ENCODE data around the gene RCBTB1. TPM values are rescaled to one million over a fixed set of nuclear protein-coding genes. Genes with fewer than 3 reads are reported as not detected.

RCBTB1 gene
- total RNA-seq, 1 donor from 2014 or later: 16.1 TPM

GRCh38 chr13:49563516-49563915 is 21.8 kb downstream of the RCBTB1 start:
- no peaks in the 10 kb centered on the region for H3K4me1 Mint-ChIP-seq (ENCODE audit: low read depth, unreplicated experiment)
- H3K36me3 ChIP-seq (ENCODE audit: insufficient read depth, low read length): peaks cover 6% of the 10 kb centered on the region
- no peaks in the 10 kb centered on the region for H3K4me1 ChIP-seq (ENCODE audit: insufficient read depth, low read length)
- no peaks in the 10 kb centered on the region for H3K9me3 ChIP-seq (ENCODE audit: insufficient read depth, low read depth, low read length)
- H3K27me3 ChIP-seq (ENCODE audit: insufficient read depth, low read length): no peaks in the 10 kb centered on the region
- H3K27me3 Mint-ChIP-seq (ENCODE audit: low read depth, unreplicated experiment): no peaks in the 10 kb centered on the region
- H2AFZ ChIP-seq (ENCODE audit: low read depth, low read length): no peak overlapping the region
- DNase-seq (ENCODE audit: low read depth) (no peak), FAIRE-seq (no peak)
- no peak overlapping the region for H3K4me2 ChIP-seq (ENCODE audit: low read length)
- H4K20me1 ChIP-seq (ENCODE audit: insufficient read depth, low read length): peaks cover 7% of the 10 kb centered on the region
- H3K9me3 Mint-ChIP-seq (ENCODE audit: unreplicated experiment): peaks cover 2% of the 10 kb centered on the region
- no peak overlapping the region for H3K4me3 Mint-ChIP-seq (ENCODE audit: unreplicated experiment)
- H3K27ac ChIP-seq (ENCODE audit: low read depth, low read length): no peak overlapping the region
- no peak overlapping the region for H3K9ac ChIP-seq (ENCODE audit: low read length)
- peaks cover 27% of the 10 kb centered on the region for H3K36me3 Mint-ChIP-seq (ENCODE audit: low read depth, unreplicated experiment)
- no peak overlapping the region for H3K4me3 ChIP-seq (ENCODE audit: insufficient read depth, low read depth, low read length)
- no peak overlapping the region for H3K27ac Mint-ChIP-seq (ENCODE audit: unreplicated experiment)
- H3K79me2 ChIP-seq (ENCODE audit: insufficient read depth, low read length): no peaks in the 10 kb centered on the region
- TF ChIP-seq EZH2 (IDR thresholded peaks at IDR 0.05; ENCODE audit: insufficient read depth, low read length): no peak

GRCh38 chr13:49561062-49561410 is 24.3 kb downstream of the RCBTB1 start:
- no peaks in the 10 kb centered on the region for H4K20me1 ChIP-seq (ENCODE audit: insufficient read depth, low read length)
- H3K27me3 ChIP-seq (ENCODE audit: insufficient read depth, low read length): no peaks in the 10 kb centered on the region
- no peaks in the 10 kb centered on the region for H3K27me3 Mint-ChIP-seq (ENCODE audit: low read depth, unreplicated experiment)
- no peak overlapping the region for H3K9ac ChIP-seq (ENCODE audit: low read length)
- no peak overlapping the region for H3K27ac Mint-ChIP-seq (ENCODE audit: unreplicated experiment)
- H3K79me2 ChIP-seq (ENCODE audit: insufficient read depth, low read length): no peaks in the 10 kb centered on the region
- no peak overlapping the region for H2AFZ ChIP-seq (ENCODE audit: low read depth, low read length)
- FAIRE-seq (no peak), DNase-seq (ENCODE audit: low read depth) (peak; percentile 10)
- H3K4me2 ChIP-seq (ENCODE audit: low read length): no peak overlapping the region
- no peak overlapping the region for H3K4me3 ChIP-seq (ENCODE audit: insufficient read depth, low read depth, low read length)
- no peaks in the 10 kb centered on the region for H3K4me1 ChIP-seq (ENCODE audit: insufficient read depth, low read length)
- no peaks in the 10 kb centered on the region for H3K9me3 ChIP-seq (ENCODE audit: insufficient read depth, low read depth, low read length)
- no peak overlapping the region for H3K4me3 Mint-ChIP-seq (ENCODE audit: unreplicated experiment)
- peaks cover 9% of the 10 kb centered on the region for H3K36me3 ChIP-seq (ENCODE audit: insufficient read depth, low read length)
- H3K36me3 Mint-ChIP-seq (ENCODE audit: low read depth, unreplicated experiment): peaks cover 17% of the 10 kb centered on the region
- TF ChIP-seq EZH2 (IDR thresholded peaks at IDR 0.05; ENCODE audit: insufficient read depth, low read length) (no peak), CTCF (IDR thresholded peaks at IDR 0.05; ENCODE audit: insufficient read depth, low read depth, low read length) (no peak)
- no peak overlapping the region for H3K27ac ChIP-seq (ENCODE audit: low read depth, low read length)
- peaks cover 2% of the 10 kb centered on the region for H3K9me3 Mint-ChIP-seq (ENCODE audit: unreplicated experiment)
- H3K4me1 Mint-ChIP-seq (ENCODE audit: low read depth, unreplicated experiment): no peaks in the 10 kb centered on the region

GRCh38 chr13:49560270-49561061 is 24.9 kb downstream of the RCBTB1 start:
- H3K9ac ChIP-seq (ENCODE audit: low read length): no peak overlapping the region
- no peaks in the 10 kb centered on the region for H4K20me1 ChIP-seq (ENCODE audit: insufficient read depth, low read length)
- no peaks in the 10 kb centered on the region for H3K9me3 ChIP-seq (ENCODE audit: insufficient read depth, low read depth, low read length)
- no peak overlapping the region for H3K4me3 ChIP-seq (ENCODE audit: insufficient read depth, low read depth, low read length)
- Mint-ChIP-seq H3K27ac (ENCODE audit: unreplicated experiment) (no peak overlapping the region), H3K4me3 (ENCODE audit: unreplicated experiment) (no peak overlapping the region), H3K27me3 (ENCODE audit: low read depth, unreplicated experiment) (no peaks in the 10 kb centered on the region), H3K9me3 (ENCODE audit: unreplicated experiment) (peaks cover 2% of the 10 kb centered on the region), H3K36me3 (ENCODE audit: low read depth, unreplicated experiment) (peaks cover 16% of the 10 kb centered on the region), H3K4me1 (ENCODE audit: low read depth, unreplicated experiment) (no peaks in the 10 kb centered on the region)
- no peaks in the 10 kb centered on the region for H3K79me2 ChIP-seq (ENCODE audit: insufficient read depth, low read length)
- no peaks in the 10 kb centered on the region for H3K4me1 ChIP-seq (ENCODE audit: insufficient read depth, low read length)
- DNase-seq (ENCODE audit: low read depth) (no peak), FAIRE-seq (no peak)
- H3K36me3 ChIP-seq (ENCODE audit: insufficient read depth, low read length): peaks cover 9% of the 10 kb centered on the region
- no peak overlapping the region for H2AFZ ChIP-seq (ENCODE audit: low read depth, low read length)
- H3K4me2 ChIP-seq (ENCODE audit: low read length): no peak overlapping the region
- H3K27me3 ChIP-seq (ENCODE audit: insufficient read depth, low read length): no peaks in the 10 kb centered on the region
- no peak overlapping the region for H3K27ac ChIP-seq (ENCODE audit: low read depth, low read length)
- TF ChIP-seq EZH2 (IDR thresholded peaks at IDR 0.05; ENCODE audit: insufficient read depth, low read length): no peak

Measured in astrocyte (in vitro differentiated cells and primary cell).